Adrenal gland (tissue), 5 donors: Measurements from ENCODE around the gene CARD19.

ENCODE experiments used
- CTCF ChIP-seq, 6 experiments: fragments of 450-650 bp in 4 of 6; fragments of 200-600 bp in 2 of 6; sonication (generic) in 1 of 6; IDR thresholded peaks; 1 replicate in 5 of 6; 2 replicates in 1 of 6; pipeline versions ENCODE4 v1.5.1 to v1.8.0; 2016 to 2021; ENCODE audit warnings: antibody characterized with exemption in 6 of 6, mild to moderate bottlenecking in 2 of 6, moderate library complexity in 1 of 6
- POLR2A ChIP-seq, 2 donors: fragments of 450-650 bp; IDR thresholded peaks; one replicate each; pipeline ENCODE4 v1.6.1; 2017; ENCODE audit warnings: antibody characterized with exemption in 2 of 2, mild to moderate bottlenecking in 2 of 2, moderate library complexity in 1 of 2
- donor health status: DM: no; HTN: no; CAD: no.

- no peak for TF ChIP-seq CTCF (IDR thresholded peaks at IDR 0.05)
- no peak for TF ChIP-seq POLR2A (IDR thresholded peaks at IDR 0.05)
Observed at GRCh38 chr9:93082841-93083411, 13.1 kb upstream of the CARD19 start.
